ENCODE measurements around the gene GALNT9. TPM values are rescaled to one million over a fixed set of nuclear protein-coding genes. Genes with fewer than 3 reads are reported as not detected.

The GALNT9 gene
- total RNA-seq, 1 experiment from 2014 or later: 2.6 TPM

- ChIA-PET RAD21 (ENCODE audit: low non-redundant PET in 1 of 2, low total read pairs in 2 of 2, uncharacterized antibody in 2 of 2, unreplicated experiment in 2 of 2) (no interaction called here), POLR2A (no interaction called here), CTCF (no interaction called here)
- no peaks in the 10 kb centered on the region for H3K79me2 ChIP-seq (ENCODE audit: insufficient read depth, low read length)
- intact Hi-C loops (cut with micrococcal nuclease): no loop called here
- no peak overlapping the region for H3K27ac ChIP-seq (ENCODE audit: low read depth, low read length)
- no peaks in the 10 kb centered on the region for H3K9me2 ChIP-seq (ENCODE audit: insufficient read depth)
- no peaks in the 10 kb centered on the region for H3K9me3 ChIP-seq (ENCODE audit: control insufficient read depth in 1 of 2, insufficient read depth in 1 of 2, low read depth in 1 of 2, low read length in 2 of 2)
- H3K27me3 ChIP-seq (ENCODE audit: insufficient read depth, low read length): no peaks in the 10 kb centered on the region
- no peak overlapping the region for H3K4me2 ChIP-seq (ENCODE audit: low read length)
- no TSS peak for BruUV-seq (replicated peaks)
- no peak overlapping the region for H3K9ac ChIP-seq (ENCODE audit: low read length)
- TF ChIP-seq CBX3 (IDR thresholded peaks at IDR 0.05; ENCODE audit: low read depth): no peak
- TF ChIP-seq ATF3 (IDR thresholded peaks at IDR 0.05): no peak
- TF ChIP-seq SIN3A (IDR thresholded peaks at IDR 0.05; ENCODE audit: low read depth): no peak
- no peak for TF ChIP-seq RAD21 (IDR thresholded peaks at IDR 0.05; ENCODE audit: low read depth)
- TF ChIP-seq EZH2 (IDR thresholded peaks at IDR 0.05): no peak
- no peak for TF ChIP-seq FOSL1 (IDR thresholded peaks at IDR 0.05; ENCODE audit: low read depth)
- TF ChIP-seq REST (IDR thresholded peaks at IDR 0.05; ENCODE audit: low read depth): no peak
- no peak for TF ChIP-seq SRF (IDR thresholded peaks at IDR 0.05; ENCODE audit: low read depth)
- TF ChIP-seq CEBPB (IDR thresholded peaks at IDR 0.05; ENCODE audit: low read depth): no peak
- no peak for TF ChIP-seq EZH2phosphoT487 (IDR thresholded peaks at IDR 0.05; ENCODE audit: borderline replicate concordance)
- TF ChIP-seq JUND (IDR thresholded peaks at IDR 0.05): no peak
- no peak for TF ChIP-seq ZFX (IDR thresholded peaks at IDR 0.05)
- no peak for TF ChIP-seq CTCF (IDR thresholded peaks at IDR 0.05 in 2 of 3, conservative IDR thresholded peaks at IDR 0.05 in 1 of 3; ENCODE audit: borderline replicate concordance in 1 of 3, insufficient read depth in 1 of 3, low read depth in 2 of 3, low read length in 2 of 3)
- TF ChIP-seq POLR2AphosphoS5 (IDR thresholded peaks at IDR 0.05; ENCODE audit: low read depth, low read length): no peak
- TF ChIP-seq SP1 (IDR thresholded peaks at IDR 0.05; ENCODE audit: low read depth): no peak
- no peak for ATAC-seq
- H3K4me3 ChIP-seq (replicated peaks in 1 of 2; ENCODE audit: low read depth in 1 of 2, low read length in 2 of 2): no peak overlapping the region
- DNase-seq (ENCODE audit: low read depth, low spot score): no peak
- no peaks in the 10 kb centered on the region for H3K4me1 ChIP-seq (ENCODE audit: control insufficient read depth in 1 of 2, insufficient read depth in 2 of 2, low read length in 2 of 2)
- no peaks in the 10 kb centered on the region for H3K36me3 ChIP-seq (ENCODE audit: control insufficient read depth in 1 of 2, insufficient read depth in 2 of 2, low read length in 2 of 2)
- no peak overlapping the region for H2AFZ ChIP-seq (ENCODE audit: low read depth, low read length, poor library complexity, severe bottlenecking)
- no peaks in the 10 kb centered on the region; the same call in 1 of the 2 replicates for H4K20me1 ChIP-seq (ENCODE audit: insufficient read depth)
Measured at GRCh38 chr12:132345126-132345525, 15.7 kb upstream of the GALNT9 start.

All from HCT116 (cell line).